Hepatocyte (in vitro differentiated cells): ENCODE data around the gene ANKRD12. TPM values are rescaled to one million over a fixed set of nuclear protein-coding genes. Genes with fewer than 3 reads are reported as not detected.

Experiments
- DNase-seq: peaks from one replicate; pipeline ENCODE4 v3.0.0-alpha.2; 2016; ENCODE audit warnings: low spot score
- H2AFZ ChIP-seq: fragments of 200-600 bp; sonication (generic); 2 replicates; pipeline ENCODE4 v1.6.0; 2016; ENCODE audit warnings: antibody characterized with exemption, mild to moderate bottlenecking
- H3K27ac ChIP-seq: fragments of 200-600 bp; sonication (generic); 2 replicates; pipeline ENCODE4 v1.5.1; 2016; ENCODE audit warnings: mild to moderate bottlenecking
- H3K27me3 ChIP-seq: fragments of 200-600 bp; sonication (generic); 2 replicates; pipeline ENCODE4 v1.6.1; 2016
- H3K36me3 ChIP-seq: fragments of 200-600 bp; sonication (generic); replicated peaks from 2 replicates; pipeline ENCODE4 v1.5.1; 2016; ENCODE audit warnings: low read depth; ENCODE audit not compliant: insufficient read depth
- H3K4me1 ChIP-seq: fragments of 200-600 bp; sonication (generic); 2 replicates; pipeline ENCODE4 v1.5.1; 2016; ENCODE audit warnings: mild to moderate bottlenecking, moderate library complexity; ENCODE audit not compliant: insufficient read depth
- H3K4me2 ChIP-seq: fragments of 200-600 bp; sonication (generic); 2 replicates; pipeline ENCODE4 v1.6.0; 2016
- H3K4me3 ChIP-seq: fragments of 200-600 bp; sonication (generic); 2 replicates; pipeline ENCODE4 v1.5.1; 2016; ENCODE audit warnings: mild to moderate bottlenecking
- H3K79me2 ChIP-seq: fragments of 200-600 bp; sonication (generic); 2 replicates; pipeline ENCODE4 v1.6.0; 2017; ENCODE audit warnings: mild to moderate bottlenecking
- H3K9me2 ChIP-seq: fragments of 200-600 bp; sonication (generic); replicated peaks from 2 replicates; pipeline ENCODE4 v1.6.0; 2017; ENCODE audit warnings: mild to moderate bottlenecking; ENCODE audit not compliant: insufficient read depth
- H3K9me3 ChIP-seq: fragments of 200-600 bp; sonication (generic); 2 replicates; pipeline ENCODE4 v1.5.1; 2016; ENCODE audit warnings: low read depth, mild to moderate bottlenecking
- H4K20me1 ChIP-seq: fragments of 200-600 bp; sonication (generic); 2 replicates; pipeline ENCODE4 v1.6.0; 2016; ENCODE audit warnings: mild to moderate bottlenecking; ENCODE audit not compliant: insufficient read depth, poor library complexity, severe bottlenecking
- EZH2 ChIP-seq: fragments of 200-600 bp; sonication (generic); IDR thresholded peaks from 2 replicates; pipeline ENCODE4 v1.6.1; 2016; ENCODE audit warnings: antibody characterized with exemption, mild to moderate bottlenecking, borderline replicate concordance
- EZH2phosphoT487 ChIP-seq: fragments of 200-600 bp; sonication (generic); IDR thresholded peaks from one replicate; pipeline ENCODE4 v1.6.1; 2018; ENCODE audit warnings: antibody characterized with exemption, mild to moderate bottlenecking, low read depth, moderate library complexity; ENCODE audit not compliant: unreplicated experiment, severe bottlenecking
- WGBS: methylation state at CpG from one replicate; pipeline ENCODE4 v1.1.6; 2016; ENCODE audit warnings: low lambda C conversion rate; ENCODE audit errors: missing lambda C conversion rate; 5-methylcytosine and 5-hydroxymethylcytosine counted together
- polyA plus RNA-seq: library from polyadenylated mRNA; unstranded; fragments of >200 nt; fragmentation: Nextera tagmentation; extraction: Ambion mirVana; gene quantifications from 2 replicates; pipeline ENCODE4 v1.2.1, GENCODE V29; 2016
- total RNA-seq: library from RNA; depleted of rRNA; stranded (reverse); fragments of >200 nt; gene quantifications from 2 replicates; pipeline ENCODE4 v1.2.3, GENCODE V29; 2014
- TF ChIP-seq, protein P1 (sequence below): fragments of 200-600 bp; sonication (generic); IDR thresholded peaks from 2 replicates; pipeline ENCODE4 v1.5.1; 2016; ENCODE audit warnings: antibody characterized with exemption, mild to moderate bottlenecking; ENCODE audit not compliant: poor library complexity

The ANKRD12 gene
- total and polyA plus RNA-seq, 2 experiments from 2014 or later = 29.2 to 34.3 TPM

DNA sequence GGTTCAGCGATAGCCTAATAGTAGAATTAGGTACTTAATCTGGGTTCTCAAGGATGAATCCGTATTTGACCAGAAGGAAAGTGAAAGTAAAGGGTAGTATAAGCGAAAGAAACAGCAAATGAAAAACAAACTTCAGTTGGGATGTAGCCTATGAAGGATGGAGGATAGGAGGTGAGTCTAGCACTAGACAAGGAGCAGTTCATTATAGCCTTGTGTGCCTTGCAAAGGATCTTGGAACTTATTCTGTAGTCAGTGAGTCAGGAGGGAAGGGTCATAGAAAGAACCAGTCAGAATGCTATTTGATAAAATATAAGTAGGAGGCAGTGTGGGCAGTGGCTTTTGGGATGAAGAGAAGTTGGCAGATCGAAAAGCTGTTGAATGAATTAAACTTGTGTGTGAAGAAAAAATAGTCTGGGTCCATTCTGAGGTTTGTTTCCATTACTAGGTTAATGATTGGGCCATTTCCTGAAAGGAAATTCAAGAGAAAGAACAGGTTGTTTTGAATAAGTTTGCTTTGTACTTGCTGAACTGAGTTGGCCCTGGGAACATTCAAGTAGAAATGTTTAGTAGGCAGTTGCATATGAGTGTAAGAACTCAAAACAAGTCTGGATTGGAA is 48.5 kb downstream of the ANKRD12 start:
- Histone ChIP-seq H3K36me3 (peaks cover 3% of the 10 kb centered on the region), H3K27ac (no peak overlapping the region), H3K4me2 (no peak overlapping the region), H3K79me2 (peaks cover 25% of the 10 kb centered on the region), H3K27me3 (no peaks in the 10 kb centered on the region), H3K9me3 (no peaks in the 10 kb centered on the region), H3K9me2 (no peaks in the 10 kb centered on the region), H3K4me3 (no peak overlapping the region), H4K20me1 (peaks cover 11% of the 10 kb centered on the region), H3K4me1 (no peaks in the 10 kb centered on the region), H2AFZ (no peak overlapping the region)
- WGBS = 97% methylated on average over 4 of the region's 4 CpGs
- no peak for DNase-seq
- TF ChIP-seq EZH2 (no peak), EZH2phosphoT487 (no peak)
- TF ChIP-seq, protein P1, sequence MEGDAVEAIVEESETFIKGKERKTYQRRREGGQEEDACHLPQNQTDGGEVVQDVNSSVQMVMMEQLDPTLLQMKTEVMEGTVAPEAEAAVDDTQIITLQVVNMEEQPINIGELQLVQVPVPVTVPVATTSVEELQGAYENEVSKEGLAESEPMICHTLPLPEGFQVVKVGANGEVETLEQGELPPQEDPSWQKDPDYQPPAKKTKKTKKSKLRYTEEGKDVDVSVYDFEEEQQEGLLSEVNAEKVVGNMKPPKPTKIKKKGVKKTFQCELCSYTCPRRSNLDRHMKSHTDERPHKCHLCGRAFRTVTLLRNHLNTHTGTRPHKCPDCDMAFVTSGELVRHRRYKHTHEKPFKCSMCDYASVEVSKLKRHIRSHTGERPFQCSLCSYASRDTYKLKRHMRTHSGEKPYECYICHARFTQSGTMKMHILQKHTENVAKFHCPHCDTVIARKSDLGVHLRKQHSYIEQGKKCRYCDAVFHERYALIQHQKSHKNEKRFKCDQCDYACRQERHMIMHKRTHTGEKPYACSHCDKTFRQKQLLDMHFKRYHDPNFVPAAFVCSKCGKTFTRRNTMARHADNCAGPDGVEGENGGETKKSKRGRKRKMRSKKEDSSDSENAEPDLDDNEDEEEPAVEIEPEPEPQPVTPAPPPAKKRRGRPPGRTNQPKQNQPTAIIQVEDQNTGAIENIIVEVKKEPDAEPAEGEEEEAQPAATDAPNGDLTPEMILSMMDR = no peak

DNA sequence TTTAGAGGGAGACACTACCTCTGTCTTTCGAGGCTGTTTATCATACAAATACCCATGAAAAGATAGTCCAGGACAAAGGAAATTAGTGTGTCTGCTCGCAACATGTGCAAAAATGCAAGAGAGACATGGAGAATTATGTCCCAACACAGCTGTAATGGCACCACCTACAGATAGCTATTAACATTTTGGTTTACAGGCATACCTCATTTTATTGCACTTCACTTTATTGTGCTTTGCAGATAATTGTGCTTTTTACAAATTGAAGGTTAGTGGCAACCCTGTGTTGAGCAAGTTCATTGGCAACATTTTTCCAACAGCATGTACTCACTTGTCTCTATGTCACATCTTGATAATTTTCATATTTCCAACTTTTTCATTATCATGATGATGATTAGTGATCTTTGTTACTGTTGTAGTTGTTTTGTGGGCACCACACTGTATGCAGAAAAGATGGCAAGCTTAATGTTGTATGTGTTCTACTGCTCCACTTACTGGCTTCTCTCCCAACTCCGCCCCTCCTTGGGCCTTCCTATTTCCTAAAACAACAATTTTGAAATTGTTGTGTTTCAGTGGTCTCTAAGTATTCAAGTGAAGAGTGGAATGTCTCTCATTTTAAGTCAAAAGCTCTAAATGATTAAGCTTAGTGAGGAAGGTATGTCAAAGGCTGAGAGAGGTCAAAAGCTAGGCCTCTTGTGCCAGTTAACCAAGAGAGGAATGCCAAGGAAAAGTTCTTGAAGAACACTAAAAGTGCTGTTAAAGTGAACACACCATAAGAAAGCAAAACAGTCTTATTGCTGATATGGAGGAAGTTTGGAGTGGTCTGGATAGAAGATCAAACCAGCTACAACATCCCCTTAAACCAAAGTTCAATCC is 52.0 kb downstream of the ANKRD12 start:
- no peak overlapping the region for H2AFZ ChIP-seq
- no peak for TF ChIP-seq EZH2phosphoT487
- TF ChIP-seq, protein P1 = peak; percentile 7
- H4K20me1 ChIP-seq = no peaks in the 10 kb centered on the region
- H3K4me1 ChIP-seq = no peaks in the 10 kb centered on the region
- no peaks in the 10 kb centered on the region for H3K27me3 ChIP-seq
- DNase-seq = no peak
- H3K4me3 ChIP-seq = no peak overlapping the region
- H3K36me3 ChIP-seq = no peaks in the 10 kb centered on the region
- H3K9me3 ChIP-seq = no peaks in the 10 kb centered on the region
- H3K4me2 ChIP-seq = no peak overlapping the region
- peaks cover 3% of the 10 kb centered on the region for H3K79me2 ChIP-seq
- no peaks in the 10 kb centered on the region for H3K9me2 ChIP-seq
- WGBS = 84% methylated on average over 3 of the region's 3 CpGs
- no peak overlapping the region for H3K27ac ChIP-seq

DNA sequence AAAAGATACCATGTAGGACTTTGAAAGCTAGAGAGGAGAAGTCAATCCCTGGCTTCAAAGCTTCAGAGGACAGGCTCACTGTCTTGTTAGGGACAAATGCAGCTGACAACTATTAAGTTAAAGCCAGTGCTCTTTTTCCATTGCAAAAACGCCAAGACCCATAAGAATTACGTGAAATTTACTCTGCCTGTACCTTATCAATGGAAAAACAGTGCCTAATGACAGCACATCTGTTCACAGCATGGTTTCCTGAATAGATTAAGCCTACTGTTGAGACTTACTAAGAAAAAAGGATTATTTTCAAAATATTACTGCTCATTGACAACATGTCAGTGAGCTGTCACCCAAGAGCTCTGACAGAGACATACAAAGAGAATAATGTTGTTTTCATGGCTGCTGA is 52.9 kb downstream of the ANKRD12 start:
- Histone ChIP-seq H3K4me1 (no peaks in the 10 kb centered on the region), H3K27ac (no peak overlapping the region), H3K4me2 (no peak overlapping the region), H4K20me1 (no peaks in the 10 kb centered on the region), H2AFZ (no peak overlapping the region), H3K79me2 (peaks cover 3% of the 10 kb centered on the region), H3K9me3 (no peaks in the 10 kb centered on the region), H3K9me2 (no peaks in the 10 kb centered on the region), H3K27me3 (no peaks in the 10 kb centered on the region), H3K36me3 (no peaks in the 10 kb centered on the region), H3K4me3 (no peak overlapping the region)
- TF ChIP-seq EZH2phosphoT487 = no peak
- TF ChIP-seq, protein P1 = no peak
- TF ChIP-seq EZH2 = no peak
- 73% methylated on average over 2 of the region's 2 CpGs for WGBS
- no peak for DNase-seq
